HG03175 (cell line): ENCODE measurements around the gene PDGFC.

ENCODE experiments used
- ATAC-seq: cut with Tn5 transposase; IDR thresholded peaks from one replicate; pipeline ENCODE4 v1.9.1; 2021; ENCODE audit warnings: mild to moderate bottlenecking, moderate library complexity; ENCODE audit not compliant: unreplicated experiment

The PDGFC gene

DNA sequence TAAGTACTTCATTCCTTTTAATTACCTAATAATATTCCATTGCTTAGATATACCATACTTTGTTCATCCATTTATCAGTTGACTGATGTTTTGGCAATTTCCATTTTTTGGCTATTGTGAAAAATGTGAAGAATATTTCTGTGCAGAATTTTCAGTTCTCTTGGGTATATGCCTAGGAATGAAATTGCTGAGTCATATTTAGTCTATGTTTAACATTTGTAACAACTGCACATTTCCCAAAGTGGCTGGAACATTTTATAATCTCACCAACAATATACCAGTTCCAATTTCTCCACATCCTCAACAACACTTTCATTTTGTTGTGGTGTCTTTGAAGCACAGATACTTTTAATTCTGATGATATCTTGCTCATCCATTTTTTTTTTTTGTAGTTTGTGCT is 215.5 kb downstream of the PDGFC start:
- ATAC-seq, result no peak

DNA sequence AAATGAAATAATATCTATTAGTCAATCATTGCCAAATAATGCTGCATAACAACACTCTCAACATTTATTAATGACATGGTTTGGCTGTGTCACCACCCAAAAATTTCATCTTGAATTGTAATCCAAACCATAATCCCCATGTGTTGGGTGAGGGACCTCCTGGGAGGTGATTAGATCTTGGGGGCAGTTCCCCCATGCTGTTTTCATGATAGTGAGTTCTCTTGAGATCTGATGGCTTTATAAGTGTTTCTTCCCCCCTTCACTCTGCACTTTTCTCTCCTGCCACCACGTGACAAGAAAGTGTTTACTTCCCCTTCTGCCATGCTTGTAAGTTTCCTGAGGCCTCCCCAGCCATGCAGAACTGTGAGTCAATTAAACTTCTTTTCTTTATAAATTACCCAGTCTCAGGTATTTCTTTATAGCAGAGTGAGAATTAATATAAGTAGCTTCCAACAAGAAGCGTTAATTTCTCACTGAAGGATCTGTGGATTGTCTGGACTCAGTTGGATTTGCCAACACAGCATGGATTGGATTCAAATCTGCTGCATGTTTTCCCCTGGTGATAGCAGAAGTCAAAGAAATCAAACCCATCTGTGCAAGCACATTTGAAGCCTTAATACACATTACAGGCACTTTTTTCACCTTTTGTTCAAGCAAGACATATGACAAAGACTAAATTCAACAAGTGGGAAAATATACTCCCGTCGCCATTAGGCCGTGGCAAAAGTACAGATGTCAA is 216.6 kb downstream of the PDGFC start:
- ATAC-seq, result no peak

- no peak for ATAC-seq
Measured at GRCh38 chr4:156751486-156751885, 220.1 kb downstream of the PDGFC start.

GRCh38 chr4:156749426-156750403 is 221.9 kb downstream of the PDGFC start:
- no peak for ATAC-seq

- no peak for ATAC-seq
Measured at GRCh38 chr4:156746111-156746510, 225.5 kb downstream of the PDGFC start.

- no peak for ATAC-seq
Measured at GRCh38 chr4:156738766-156739165, 232.8 kb downstream of the PDGFC start.

DNA sequence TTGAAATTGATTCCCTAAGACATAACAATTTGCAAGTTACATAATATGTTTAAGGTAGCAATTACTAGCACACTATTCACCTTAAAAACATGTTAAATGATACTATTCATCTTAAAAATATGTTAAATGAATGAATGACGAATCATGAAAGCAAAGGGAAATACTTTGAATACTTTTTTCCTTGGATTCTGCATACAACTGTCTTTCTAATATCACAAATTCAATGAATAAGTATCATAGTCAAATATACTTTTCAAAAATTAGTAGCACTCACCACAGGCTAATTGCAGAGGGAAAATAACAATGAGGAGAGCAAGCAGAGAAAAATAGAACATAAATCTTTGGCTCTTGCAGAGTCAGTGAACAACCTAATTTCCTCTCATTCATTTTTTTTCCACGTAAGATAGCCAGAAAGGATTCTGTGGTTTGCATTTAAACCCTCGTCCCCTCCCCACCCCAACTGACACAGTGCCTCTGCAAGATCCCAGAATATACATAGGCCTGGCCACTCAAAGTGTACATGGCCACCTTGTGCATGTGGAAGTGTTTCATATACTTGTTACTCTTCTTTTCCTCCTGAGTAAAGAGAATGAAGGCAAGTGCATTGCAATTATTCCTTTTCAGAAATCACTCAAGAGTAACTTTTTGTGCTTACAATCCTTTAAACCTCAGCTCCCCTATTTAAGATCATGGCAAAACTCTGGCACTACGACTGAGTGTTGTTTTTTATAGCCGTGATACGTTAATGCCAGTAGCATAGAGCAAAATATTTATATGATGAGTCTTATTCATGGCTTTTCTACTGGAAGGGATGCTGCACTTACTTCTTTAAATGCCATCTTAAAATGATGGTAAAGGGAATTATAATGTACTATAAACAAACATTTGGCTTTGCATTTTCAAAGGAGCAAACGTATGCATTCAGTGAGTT is 236.4 kb downstream of the PDGFC start:
- no peak for ATAC-seq

DNA sequence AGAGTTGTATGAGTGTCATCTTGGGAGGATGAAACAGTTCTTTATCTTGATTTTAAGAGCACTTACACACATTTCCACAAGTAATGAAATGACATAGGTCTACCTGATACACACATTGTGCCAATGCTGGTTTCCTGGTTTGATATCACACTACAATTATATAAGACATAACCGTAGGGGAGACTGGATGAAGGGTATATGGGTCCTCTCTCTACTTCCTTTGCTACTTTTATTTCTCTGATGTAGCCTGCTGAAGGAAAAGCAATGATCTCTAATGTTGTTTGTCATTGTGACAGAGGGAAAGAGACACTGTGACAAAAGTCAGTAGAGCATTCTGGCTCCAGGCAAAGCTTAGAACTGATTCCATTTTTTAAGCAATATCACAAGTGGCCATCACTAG is 238.0 kb downstream of the PDGFC start:
- no peak for ATAC-seq

GRCh38 chr4:156732634-156733033 is 239.0 kb downstream of the PDGFC start:
- no peak for ATAC-seq

DNA sequence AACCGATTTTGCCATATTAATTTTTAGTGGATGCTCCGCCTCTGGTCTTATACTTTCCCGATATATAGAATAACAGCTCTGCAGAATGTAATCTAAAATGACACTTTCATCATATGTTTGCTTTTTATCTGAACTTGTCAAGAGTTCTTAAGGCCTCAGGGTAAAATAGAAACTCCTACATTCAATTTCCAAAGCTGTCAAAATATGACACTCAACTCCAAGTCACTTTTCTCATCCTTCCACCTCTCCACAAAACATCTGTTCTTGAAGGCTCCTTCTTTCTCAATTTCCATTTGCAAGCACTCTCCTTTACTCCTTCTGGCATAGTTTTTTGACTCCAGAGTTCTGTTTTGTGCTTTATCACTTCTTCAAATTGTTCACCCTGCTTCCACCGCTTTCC is 242.2 kb downstream of the PDGFC start:
- ATAC-seq, result no peak

DNA sequence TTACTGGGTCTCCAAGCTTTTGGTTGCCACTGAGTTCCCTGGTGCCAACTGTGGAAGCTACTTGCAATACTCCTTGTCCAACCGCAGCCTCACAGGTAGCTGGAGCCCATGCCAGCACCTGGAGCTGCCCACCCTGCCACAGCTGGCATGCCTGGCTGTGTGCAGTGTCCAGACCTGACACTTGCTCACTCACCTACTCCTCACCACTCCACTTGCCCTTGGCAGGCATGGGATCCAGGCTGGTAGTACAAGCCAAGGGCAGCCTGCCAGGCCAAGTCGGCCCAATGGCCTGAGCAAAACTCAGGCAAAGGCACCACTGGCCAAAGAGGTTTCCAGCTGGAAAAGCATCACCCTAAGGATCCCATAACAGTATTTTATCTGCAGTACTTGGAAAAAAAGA is 246.3 kb downstream of the PDGFC start:
- no peak for ATAC-seq

- ATAC-seq, result no peak
Measured at GRCh38 chr4:156723951-156724668, 247.5 kb downstream of the PDGFC start.

GRCh38 chr4:156718226-156718625 is 253.4 kb downstream of the PDGFC start:
- ATAC-seq, result no peak

DNA sequence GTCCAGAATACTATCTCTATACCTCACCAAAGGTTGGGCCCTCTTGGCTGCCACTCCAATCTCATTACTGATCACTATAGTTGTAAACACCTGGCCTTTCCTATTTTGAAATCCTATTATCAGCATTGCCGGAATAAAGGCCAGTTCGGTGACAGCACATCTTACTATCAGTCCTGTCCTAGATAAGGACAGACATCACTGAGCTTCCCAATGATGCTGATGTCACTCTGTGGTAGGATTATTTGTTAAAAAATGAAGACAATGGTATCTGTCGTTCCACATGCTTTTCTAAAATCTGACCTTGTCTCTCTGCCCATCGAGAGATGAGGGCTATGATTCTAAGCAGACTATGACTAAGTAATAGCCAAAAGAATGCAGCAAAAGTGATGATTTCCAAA is 260.4 kb downstream of the PDGFC start:
- no peak for ATAC-seq
